HEK293 (cell line): ENCODE measurements around the gene CHRNA10.

ENCODE experiments used
- CTCF ChIA-PET: fragments of 350-600 bp; formaldehyde crosslinking; extraction: SDS; loops from one replicate; lab custom pipeline; 2021; ENCODE audit warnings: antibody characterized with exemption; lab: Yijun Ruan, JAX
- POLR2A ChIA-PET: fragments of 300-600 bp; formaldehyde crosslinking; extraction: SDS; loops from one replicate; lab custom pipeline; 2020; ENCODE audit warnings: antibody characterized with exemption, inconsistent platforms; lab: Yijun Ruan, JAX
- H3K27ac ChIP-seq: fragments of 200-500 bp; sonication (Bioruptor generic); 2 replicates; pipeline ENCODE4 v1.5.1; 2014; ENCODE audit warnings: low read depth, low read length, control low read depth, inconsistent platforms; ENCODE audit errors: extremely low read depth
- H3K36me3 ChIP-seq, 2 experiments: fragments of 200-500 bp in 1 of 2; sonication (Bioruptor generic) in 1 of 2; 1 replicate in 1 of 2; 2 replicates in 1 of 2; pipeline ENCODE4 v1.5.1; 2014 to 2017; ENCODE audit warnings: inconsistent platforms in 2 of 2, low read length in 2 of 2; ENCODE audit not compliant: control insufficient read depth in 2 of 2, insufficient read depth in 1 of 2
- H3K4me1 ChIP-seq: fragments of 200-500 bp; sonication (Bioruptor generic); 2 replicates; pipeline ENCODE4 v1.5.1; 2014; ENCODE audit warnings: mild to moderate bottlenecking, low read length, inconsistent platforms; ENCODE audit not compliant: control insufficient read depth, insufficient read depth
- H3K4me3 ChIP-seq: 2 replicates; pipeline ENCODE4 v1.5.1; 2011; ENCODE audit warnings: low read depth, mild to moderate bottlenecking, control low read depth, low read length, moderate library complexity
- H3K9me3 ChIP-seq: fragments of 200-500 bp; sonication (Bioruptor generic); 2 replicates; pipeline ENCODE4 v1.5.1; 2014; ENCODE audit warnings: low read depth, low read length, inconsistent platforms; ENCODE audit not compliant: control insufficient read depth, insufficient read depth
- ATF2 ChIP-seq: fragments of 450-650 bp; formaldehyde crosslinking; IDR thresholded peaks from 2 replicates; pipeline ENCODE4 v1.5.1; 2016; ENCODE audit warnings: missing biosample characterization, missing genetic modification characterization, low read depth
- BCL11B ChIP-seq: fragments of 450-650 bp; formaldehyde crosslinking; IDR thresholded peaks from 2 replicates; pipeline ENCODE4 v1.5.1; 2016; ENCODE audit warnings: low read depth, missing biosample characterization, missing genetic modification characterization
- HOXD13 ChIP-seq: sonication (generic); formaldehyde crosslinking; IDR thresholded peaks from 2 replicates; pipeline ENCODE4 v1.8.0; 2022; ENCODE audit warnings: missing genetic modification reagents, borderline replicate concordance
- KLF17 ChIP-seq: fragments of 450-650 bp; formaldehyde crosslinking; IDR thresholded peaks from 2 replicates; pipeline ENCODE4 v1.5.1; 2016; ENCODE audit warnings: missing biosample characterization, missing genetic modification characterization
- OVOL3 ChIP-seq: fragments of 450-650 bp; formaldehyde crosslinking; IDR thresholded peaks from 2 replicates; pipeline ENCODE4 v1.5.1; 2016; ENCODE audit warnings: missing biosample characterization, missing genetic modification characterization
- PRDM2 ChIP-seq: fragments of 450-650 bp; formaldehyde crosslinking; IDR thresholded peaks from 2 replicates; pipeline ENCODE4 v1.5.1; 2016; ENCODE audit warnings: missing biosample characterization, missing genetic modification characterization, borderline replicate concordance
- SCRT2 ChIP-seq: fragments of 450-650 bp; formaldehyde crosslinking; IDR thresholded peaks from 2 replicates; pipeline ENCODE4 v1.5.1; 2016; ENCODE audit warnings: missing biosample characterization, missing genetic modification characterization
- ZBTB10 ChIP-seq: fragments of 450-650 bp; formaldehyde crosslinking; IDR thresholded peaks from 2 replicates; pipeline ENCODE4 v1.5.1; 2016; ENCODE audit warnings: missing biosample characterization, missing genetic modification characterization
- ZEB2 ChIP-seq: fragments of 450-650 bp; formaldehyde crosslinking; IDR thresholded peaks from 2 replicates; pipeline ENCODE4 v1.5.1; 2016; ENCODE audit warnings: missing biosample characterization, missing genetic modification characterization
- ZIC2 ChIP-seq: fragments of 450-650 bp; formaldehyde crosslinking; IDR thresholded peaks from 2 replicates; pipeline ENCODE4 v1.5.1; 2016; ENCODE audit warnings: missing biosample characterization, missing genetic modification characterization
- ZNF148 ChIP-seq: fragments of 450-650 bp; formaldehyde crosslinking; IDR thresholded peaks from 2 replicates; pipeline ENCODE4 v1.5.0; 2017; ENCODE audit warnings: missing biosample characterization, missing genetic modification characterization, borderline replicate concordance
- ZNF175 ChIP-seq: fragments of 450-650 bp; formaldehyde crosslinking; IDR thresholded peaks from 2 replicates; pipeline ENCODE4 v1.5.1; 2016; ENCODE audit warnings: missing biosample characterization, missing genetic modification characterization
- ZNF518A ChIP-seq: fragments of 450-650 bp; formaldehyde crosslinking; conservative IDR thresholded peaks from 2 replicates; pipeline ENCODE4 v1.5.1; 2016; ENCODE audit warnings: low read depth, missing biosample characterization, missing genetic modification characterization
- ZNF600 ChIP-seq: fragments of 450-650 bp; formaldehyde crosslinking; IDR thresholded peaks from 2 replicates; pipeline ENCODE4 v1.5.1; 2016; ENCODE audit warnings: missing biosample characterization, missing genetic modification characterization
- ZNF654 ChIP-seq: fragments of 450-650 bp; formaldehyde crosslinking; IDR thresholded peaks from 2 replicates; pipeline ENCODE4 v1.5.1; 2016; ENCODE audit warnings: low read depth, missing biosample characterization, missing genetic modification characterization
- ZNF692 ChIP-seq: fragments of 450-650 bp; formaldehyde crosslinking; IDR thresholded peaks from 2 replicates; pipeline ENCODE4 v1.5.1; 2016; ENCODE audit warnings: missing biosample characterization, missing genetic modification characterization

Gene CHRNA10

GRCh38 chr11:3700410-3700809 is 29.2 kb upstream of the CHRNA10 start:
- POLR2A ChIA-PET = interaction anchor here (0.7 kb wide), 1 partner anchor 50 kb away, joined by 4 read pairs; no protein-coding TSS in a partner anchor
- Histone ChIP-seq H3K9me3 (no peaks in the 10 kb centered on the region), H3K4me1 (no peaks in the 10 kb centered on the region), H3K36me3 (peaks cover 35 to 96% of the 10 kb centered on the region in 2 experiments), H3K27ac (no peak overlapping the region), H3K4me3 (no peak overlapping the region)
- CTCF ChIA-PET = interaction anchor here (0.7 kb wide), 1 partner anchor 1395 kb away, joined by 3 read pairs; no protein-coding TSS in a partner anchor
- TF ChIP-seq ZNF692 (tag by site-specific recombination) (no peak), HOXD13 (CRISPR knock-in tag) (no peak), ZNF175 (no peak), OVOL3 (tag by site-specific recombination) (no peak), SCRT2 (no peak), ZNF600 (tag by site-specific recombination) (no peak), ZBTB10 (no peak), ZEB2 (tag by site-specific recombination) (no peak), KLF17 (tag by site-specific recombination) (no peak), PRDM2 (tag by site-specific recombination) (no peak), ZNF654 (tag by site-specific recombination) (no peak), ZIC2 (tag by site-specific recombination) (no peak), BCL11B (tag by site-specific recombination) (no peak), ATF2 (tag by site-specific recombination) (no peak), ZNF518A (tag by site-specific recombination) (no peak), ZNF148 (tag by site-specific recombination) (no peak)
